Aorta (tissue), 5 donors: Measurements from ENCODE around the gene NDUFB10. TPM values are rescaled to one million over a fixed set of nuclear protein-coding genes. Genes with fewer than 3 reads are reported as not detected.

Experiments
- ATAC-seq: fragments of 200-7000 bp; cut with Tn5 transposase; one replicate; pipeline ENCODE4 v1.9.1; 2022; ENCODE audit warnings: moderate library complexity; ENCODE audit not compliant: low FRiP score
- DNase-seq, 2 donors: peaks; one replicate each; pipeline ENCODE4 v3.0.0-alpha.2; 2020
- H3K27ac ChIP-seq, 2 donors: one replicate each; pipeline ENCODE4 v1.5.1; 2013; ENCODE audit warnings: low read length in 2 of 2, mild to moderate bottlenecking in 2 of 2, moderate library complexity in 2 of 2, control low read depth in 1 of 2, inconsistent platforms in 1 of 2, low read depth in 1 of 2
- H3K27me3 ChIP-seq, 2 donors: one replicate each; pipeline ENCODE4 v1.6.1; 2013; ENCODE audit warnings: control low read depth in 1 of 2, low read length in 1 of 2, mild to moderate bottlenecking in 1 of 2, moderate library complexity in 1 of 2; ENCODE audit not compliant: insufficient read depth in 2 of 2, control insufficient read depth in 1 of 2
- H3K36me3 ChIP-seq, 2 donors: one replicate each; pipeline ENCODE4 v1.6.1; 2013; ENCODE audit warnings: control low read depth in 1 of 2, low read length in 1 of 2, mild to moderate bottlenecking in 1 of 2; ENCODE audit not compliant: insufficient read depth in 2 of 2, control insufficient read depth in 1 of 2
- H3K4me1 ChIP-seq, 2 donors: one replicate each; pipeline ENCODE4 v1.6.1; 2013; ENCODE audit warnings: low read length in 2 of 2, control low read depth in 1 of 2, mild to moderate bottlenecking in 1 of 2, moderate library complexity in 1 of 2; ENCODE audit not compliant: insufficient read depth in 2 of 2, control insufficient read depth in 1 of 2
- H3K4me3 ChIP-seq, 2 donors: one replicate each; pipeline ENCODE4 v1.5.1; 2013; ENCODE audit warnings: low read length in 2 of 2, control low read depth in 1 of 2, mild to moderate bottlenecking in 1 of 2
- H3K9me3 ChIP-seq: one replicate; pipeline ENCODE4 v1.6.1; 2013; ENCODE audit warnings: mild to moderate bottlenecking, low read length; ENCODE audit not compliant: control insufficient read depth
- WGBS, 2 donors: extraction: QIAGEN DNeasy Blood & Tissue Kit; methylation state at CpG; one replicate each; pipeline ENCODE4 v1.1.7; 2013; 5-methylcytosine and 5-hydroxymethylcytosine counted together
- intact Hi-C, 2 donors: fragments of 100-400 bp; cut with DNase I; formaldehyde crosslinking; loops; one replicate each; pipeline versions ENCODE4 v1.14.2 to v1.15.0; 2022
- polyA plus RNA-seq, 2 donors: library from polyadenylated mRNA; stranded (reverse); fragments of 200-250 nt; gene quantifications; one replicate each; pipeline ENCODE4 v1.2.3, GENCODE V29; 2013
- total RNA-seq, 2 donors: library from RNA; stranded (reverse); fragmentation: NEBNext Ultra II Directional; extraction: Animal tissue kit (Norgen Biotek cat#: 25700); gene quantifications; one replicate each; pipeline ENCODE4 v1.2.1, GENCODE V29; 2021
- donor health status: healthy with polysubstance abuse.
- donor health status: Bipolar disorder and iron deficiency.
- donor health status: DM: no; HTN: no; CAD: no.
- donor health status: DM: no; HTN: no; CAD: no.
- donor health status: DM: yes; HTN: yes; CAD: no.

The NDUFB10 gene
- total and polyA plus RNA-seq, 4 donors: 80.5 to 268 (median 133) TPM

GRCh38 chr16:2005646-2006045, 46.3 kb downstream of the NDUFB10 start:
- ATAC-seq (no peak), DNase-seq (no peak)
- no peak overlapping the region for H3K4me3 ChIP-seq
- H3K36me3 ChIP-seq: peaks cover 0 to 12% of the 10 kb centered on the region in 2 donors
- no peaks in the 10 kb centered on the region for H3K9me3 ChIP-seq
- intact Hi-C loops: no loop called here
- H3K4me1 ChIP-seq: no peaks in the 10 kb centered on the region
- WGBS, 2 donors: 75 to 78% methylated on average over 21 of the region's 21 CpGs
- H3K27me3 ChIP-seq: no peaks in the 10 kb centered on the region
- H3K27ac ChIP-seq: no peak overlapping the region

GRCh38 chr16:2006317-2006716, 47.0 kb downstream of the NDUFB10 start:
- 86 to 91% methylated on average over 8 of the region's 8 CpGs for WGBS, 2 donors
- no peak overlapping the region for H3K27ac ChIP-seq
- ATAC-seq (no peak), DNase-seq (no peak)
- intact Hi-C loops: no loop called here
- no peak overlapping the region for H3K4me3 ChIP-seq
- no peaks in the 10 kb centered on the region for H3K9me3 ChIP-seq
- peaks cover 0 to 9% of the 10 kb centered on the region in 2 donors for H3K36me3 ChIP-seq
- no peaks in the 10 kb centered on the region for H3K4me1 ChIP-seq
- H3K27me3 ChIP-seq: no peaks in the 10 kb centered on the region

GRCh38 chr16:2007081-2007836, 47.9 kb downstream of the NDUFB10 start:
- no peaks in the 10 kb centered on the region for H3K4me1 ChIP-seq
- intact Hi-C loops: no loop called here
- no peaks in the 10 kb centered on the region for H3K27me3 ChIP-seq
- 74 to 83% methylated on average over 14 to 16 of the region's 16 CpGs for WGBS, 2 donors
- no peak overlapping the region for H3K4me3 ChIP-seq
- H3K36me3 ChIP-seq: peaks cover 0 to 2% of the 10 kb centered on the region in 2 donors
- no peak for ATAC-seq
- no peak overlapping the region for H3K27ac ChIP-seq
- DNase-seq: no peak
- no peaks in the 10 kb centered on the region for H3K9me3 ChIP-seq

DNA sequence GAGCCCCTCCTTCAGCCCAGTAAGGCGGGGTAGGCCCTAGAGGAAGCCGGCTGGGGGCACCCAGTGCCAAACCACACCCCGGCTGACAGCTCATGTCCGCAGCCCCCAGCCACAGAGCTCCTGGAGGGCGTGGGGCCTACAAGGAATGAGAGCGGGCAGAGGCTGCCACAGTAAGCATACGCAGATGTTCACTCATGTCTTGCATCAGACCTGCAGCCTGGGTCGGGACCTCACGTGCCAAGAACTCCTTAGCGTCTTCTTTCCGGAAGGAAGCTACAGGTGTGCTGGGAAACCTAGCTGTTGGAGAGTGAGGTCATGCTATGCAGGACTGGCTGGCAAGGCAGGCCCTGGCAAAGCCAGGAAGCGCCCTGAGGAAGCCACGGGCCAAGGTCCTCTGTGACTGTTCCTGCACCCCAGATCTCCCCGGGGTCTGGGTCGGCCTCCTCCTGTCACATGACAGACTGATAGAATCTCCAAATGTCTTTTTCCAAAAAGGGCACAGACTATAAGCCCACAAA, 48.7 kb downstream of the NDUFB10 start:
- Histone ChIP-seq H3K27ac (no peak overlapping the region), H3K9me3 (no peaks in the 10 kb centered on the region), H3K36me3 (no peaks in the 10 kb centered on the region), H3K4me1 (no peaks in the 10 kb centered on the region), H3K27me3 (no peaks in the 10 kb centered on the region), H3K4me3 (no peak overlapping the region)
- intact Hi-C loops: no loop called here
- DNase-seq (no peak), ATAC-seq (no peak)
- WGBS, 2 donors: 67 to 68% methylated on average over 15 of the region's 15 CpGs

DNA sequence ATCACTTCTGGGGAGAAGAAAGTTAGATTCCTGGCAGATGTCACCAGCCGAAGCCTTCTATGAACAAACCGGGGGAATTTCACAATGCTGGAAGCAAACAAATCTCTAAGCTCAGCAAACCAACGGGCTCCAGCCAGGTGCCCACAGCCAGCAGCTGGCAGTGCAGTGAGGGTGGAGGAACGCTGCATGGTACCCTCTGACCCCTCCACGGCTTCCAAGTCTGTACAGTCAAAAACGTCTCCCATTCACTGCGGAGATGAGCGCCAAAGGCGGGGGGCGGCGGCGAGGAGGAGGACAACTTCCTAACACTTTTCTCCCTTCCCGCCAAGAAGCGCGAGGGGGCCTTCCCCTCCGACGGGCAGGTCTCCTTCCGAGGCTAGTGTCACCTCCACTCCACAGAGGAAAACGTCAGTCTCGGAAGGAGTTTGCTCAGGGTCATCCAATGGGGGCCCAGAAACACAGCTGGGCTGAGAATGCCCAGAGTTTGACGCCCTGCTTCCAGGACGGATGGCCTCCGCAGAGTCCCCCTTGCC, 49.4 kb downstream of the NDUFB10 start:
- H3K27ac ChIP-seq: no peak overlapping the region
- ATAC-seq (no peak), DNase-seq (no peak)
- H3K27me3 ChIP-seq: no peaks in the 10 kb centered on the region
- no peaks in the 10 kb centered on the region for H3K9me3 ChIP-seq
- H3K4me1 ChIP-seq: no peaks in the 10 kb centered on the region
- H3K4me3 ChIP-seq: peak overlapping the region; percentile 80 to 94
- no peaks in the 10 kb centered on the region for H3K36me3 ChIP-seq
- intact Hi-C loops: no loop called here
- WGBS, 2 donors: 3 to 4% methylated on average over 23 of the region's 23 CpGs

GRCh38 chr16:2009164-2009711, 49.9 kb downstream of the NDUFB10 start:
- no peak for ATAC-seq
- H3K27ac ChIP-seq: peak overlapping the region in 1 of 2 donors; percentile 49
- DNase-seq: no peak
- no peaks in the 10 kb centered on the region for H3K27me3 ChIP-seq
- intact Hi-C loops: no loop called here
- H3K36me3 ChIP-seq: no peaks in the 10 kb centered on the region
- no peaks in the 10 kb centered on the region for H3K9me3 ChIP-seq
- H3K4me3 ChIP-seq: peak overlapping the region; percentile 80 to 94
- 1% methylated on average over 36 to 55 of the region's 55 CpGs for WGBS, 2 donors
- H3K4me1 ChIP-seq: no peaks in the 10 kb centered on the region

DNA sequence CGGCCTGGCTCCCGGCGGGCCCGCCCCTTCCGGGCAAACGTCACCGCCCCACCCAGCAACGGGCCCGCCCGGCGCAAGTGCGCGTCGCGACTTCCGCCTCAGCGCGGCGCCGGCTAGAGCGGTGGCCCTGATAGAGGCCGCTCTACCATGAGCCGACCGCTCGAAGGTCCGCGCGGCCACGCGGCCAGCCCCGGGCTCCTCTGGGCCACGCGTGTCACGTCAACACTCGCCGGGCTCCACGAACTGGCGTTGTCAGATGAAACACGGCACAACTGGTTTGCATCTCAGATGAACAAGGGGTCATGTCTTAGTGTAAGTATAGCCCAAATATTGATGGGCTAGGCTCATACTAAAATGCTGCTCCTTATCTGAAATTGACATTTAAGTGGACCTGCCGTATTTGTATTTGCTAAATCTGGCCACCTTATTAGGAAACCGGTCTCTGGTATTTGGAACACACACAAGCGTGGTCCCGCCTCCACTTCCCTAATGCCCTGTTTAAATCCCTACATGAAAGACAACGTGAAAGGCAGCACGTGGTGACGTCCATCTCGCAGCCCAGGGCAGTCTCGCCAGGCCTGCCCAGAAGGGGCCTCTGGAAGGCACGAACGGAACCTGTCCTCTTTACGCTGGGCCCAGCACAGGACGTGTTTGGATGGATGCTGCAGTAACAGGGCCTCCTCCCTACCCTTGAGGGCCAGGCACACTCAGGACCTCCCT, 50.6 kb downstream of the NDUFB10 start, which contains the start of gene ZNF598:
Gene ZNF598 (minus strand): TSS at position 31 of the 720 bp plus-strand sequence.
- H3K4me1 ChIP-seq: no peaks in the 10 kb centered on the region
- no peaks in the 10 kb centered on the region for H3K9me3 ChIP-seq
- 1% methylated on average over 41 to 52 of the region's 52 CpGs for whole genome bisulfite sequencing, 2 donors
- no peaks in the 10 kb centered on the region for H3K27me3 ChIP-seq
- no peaks in the 10 kb centered on the region for H3K36me3 ChIP-seq
- peak within 1 kb of the TSS; percentile 80 to 94 for H3K4me3 ChIP-seq
- ATAC-seq (peak; percentile 95), DNase-seq (peak; percentile 89 to 94)
- intact Hi-C loops: no loop called here
- peak within 1 kb of the TSS in 1 of 2 donors; percentile 49 for H3K27ac ChIP-seq
